GM20000 (cell line): ENCODE measurements around the gene HIBCH.
"Not testable (repeated sequence)": the region's sequence is repeated elsewhere in the genome, so short reads cannot be mapped to it uniquely, and the experiment has no call there.

ENCODE experiments used
- DNase-seq: peaks from one replicate; pipeline ENCODE4 v3.0.0; 2012; ENCODE audit warnings: low spot score
- TF ChIP-seq, protein P1 (sequence below): IDR thresholded peaks from 2 replicates; pipeline ENCODE4 v1.5.1; 2012; ENCODE audit warnings: mild to moderate bottlenecking, control low read depth; ENCODE audit errors: extremely low read depth, missing control alignments

The HIBCH gene

DNA sequence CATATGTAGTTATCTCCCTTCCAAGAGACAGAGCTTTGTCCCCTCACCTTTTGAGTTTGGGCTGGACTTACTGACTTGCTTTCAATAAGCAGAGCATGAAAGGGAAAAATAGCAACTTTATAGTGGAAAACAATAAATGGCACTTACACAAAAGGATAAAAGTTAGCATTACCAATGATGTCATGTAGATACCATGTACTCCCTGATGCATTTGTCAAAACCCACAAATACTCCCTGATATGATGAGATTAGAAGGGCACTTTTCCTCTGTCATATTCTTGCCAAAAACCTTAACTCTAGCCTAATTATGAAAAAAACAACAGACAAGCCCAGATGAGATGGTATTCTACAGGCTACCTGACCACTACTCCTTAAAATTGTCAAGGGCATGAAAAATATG, 16.0 kb downstream of the HIBCH start:
- no peak for DNase-seq
- TF ChIP-seq, protein P1, sequence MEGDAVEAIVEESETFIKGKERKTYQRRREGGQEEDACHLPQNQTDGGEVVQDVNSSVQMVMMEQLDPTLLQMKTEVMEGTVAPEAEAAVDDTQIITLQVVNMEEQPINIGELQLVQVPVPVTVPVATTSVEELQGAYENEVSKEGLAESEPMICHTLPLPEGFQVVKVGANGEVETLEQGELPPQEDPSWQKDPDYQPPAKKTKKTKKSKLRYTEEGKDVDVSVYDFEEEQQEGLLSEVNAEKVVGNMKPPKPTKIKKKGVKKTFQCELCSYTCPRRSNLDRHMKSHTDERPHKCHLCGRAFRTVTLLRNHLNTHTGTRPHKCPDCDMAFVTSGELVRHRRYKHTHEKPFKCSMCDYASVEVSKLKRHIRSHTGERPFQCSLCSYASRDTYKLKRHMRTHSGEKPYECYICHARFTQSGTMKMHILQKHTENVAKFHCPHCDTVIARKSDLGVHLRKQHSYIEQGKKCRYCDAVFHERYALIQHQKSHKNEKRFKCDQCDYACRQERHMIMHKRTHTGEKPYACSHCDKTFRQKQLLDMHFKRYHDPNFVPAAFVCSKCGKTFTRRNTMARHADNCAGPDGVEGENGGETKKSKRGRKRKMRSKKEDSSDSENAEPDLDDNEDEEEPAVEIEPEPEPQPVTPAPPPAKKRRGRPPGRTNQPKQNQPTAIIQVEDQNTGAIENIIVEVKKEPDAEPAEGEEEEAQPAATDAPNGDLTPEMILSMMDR = no peak

- TF ChIP-seq, protein P1 = no peak
- no peak for DNase-seq
Observed at GRCh38 chr2:190302052-190302451, 17.6 kb downstream of the HIBCH start.

DNA sequence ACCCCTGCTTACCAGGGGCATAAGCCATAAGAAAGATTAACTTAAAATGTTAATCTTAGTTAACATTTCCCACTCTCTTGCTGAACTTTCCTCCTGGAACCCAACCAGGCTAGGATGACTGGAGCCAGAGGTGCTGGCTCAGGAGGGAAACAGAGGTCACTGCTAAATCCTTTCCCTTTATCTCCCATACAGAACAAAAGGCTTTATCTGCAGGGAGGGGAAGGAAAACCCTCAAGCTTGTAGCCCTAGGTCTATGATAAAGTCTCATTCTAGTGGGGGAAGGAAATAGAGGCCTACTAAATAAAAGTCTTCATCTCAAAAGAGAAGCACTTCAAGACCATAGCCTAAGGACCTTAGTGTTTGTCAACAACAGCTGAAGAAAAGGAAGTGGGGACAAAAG, 18.6 kb downstream of the HIBCH start:
- DNase-seq = no peak
- TF ChIP-seq, protein P1 = no peak

DNA sequence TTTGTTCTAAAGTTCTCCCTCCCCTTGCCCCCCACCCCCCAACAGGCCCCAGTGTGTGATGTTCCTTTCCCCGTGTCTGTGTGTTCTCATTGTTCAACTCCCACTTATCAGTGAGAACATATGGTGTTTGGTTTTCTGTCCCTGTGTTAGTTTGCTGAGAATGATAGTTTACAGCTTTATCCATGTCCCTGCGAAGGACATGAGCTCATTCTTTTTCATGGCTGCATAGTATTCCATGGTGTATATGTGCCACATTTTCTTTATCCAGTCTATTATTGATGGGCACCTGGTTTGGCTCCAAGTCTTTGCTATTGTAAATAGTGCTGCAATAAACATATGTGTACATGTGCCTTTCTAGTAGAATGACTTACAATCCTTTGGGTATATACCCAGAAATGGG, 21.7 kb downstream of the HIBCH start:
- not testable (repeated sequence) for DNase-seq

GRCh38 chr2:190283783-190284182, 35.8 kb downstream of the HIBCH start:
- TF ChIP-seq, protein P1 = no peak
- no peak for DNase-seq

DNA sequence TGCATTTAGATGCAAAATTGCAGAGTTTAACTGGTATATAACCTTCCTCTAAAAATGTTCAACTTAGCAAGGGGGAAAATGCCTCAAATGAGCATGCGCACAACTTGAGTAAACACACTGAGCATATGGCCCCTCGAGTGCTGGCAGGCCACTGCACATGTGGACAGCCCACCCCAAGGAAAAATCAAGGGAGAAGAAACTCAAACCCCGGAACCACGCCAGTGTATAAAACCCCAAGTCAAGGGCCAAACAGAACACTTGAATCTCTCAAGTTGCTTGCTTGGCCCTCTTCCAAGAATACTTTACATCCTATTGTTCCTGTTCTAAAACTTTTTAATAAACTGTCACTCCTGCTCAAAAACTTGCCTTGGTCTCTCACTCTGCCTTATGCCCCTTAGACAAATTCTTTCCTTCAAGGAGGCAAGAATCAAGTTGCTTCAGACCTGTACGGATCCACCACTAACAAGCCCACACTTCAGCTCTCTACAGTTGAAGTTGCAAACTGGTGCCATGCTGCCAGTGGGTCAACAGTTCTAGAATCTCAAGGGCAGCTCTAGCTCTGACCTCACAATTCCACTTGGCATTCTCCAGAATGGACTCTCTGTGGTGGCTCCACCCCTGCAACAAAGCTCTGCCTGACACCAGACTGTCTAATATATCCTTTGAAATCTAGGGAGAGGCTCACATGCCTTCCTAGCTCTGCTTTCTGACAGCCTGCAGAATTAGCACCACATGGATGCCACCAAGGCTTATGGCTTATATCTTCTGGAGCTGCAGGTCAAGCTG, 38.9 kb downstream of the HIBCH start:
- TF ChIP-seq, protein P1 = no peak
- no peak for DNase-seq

DNA sequence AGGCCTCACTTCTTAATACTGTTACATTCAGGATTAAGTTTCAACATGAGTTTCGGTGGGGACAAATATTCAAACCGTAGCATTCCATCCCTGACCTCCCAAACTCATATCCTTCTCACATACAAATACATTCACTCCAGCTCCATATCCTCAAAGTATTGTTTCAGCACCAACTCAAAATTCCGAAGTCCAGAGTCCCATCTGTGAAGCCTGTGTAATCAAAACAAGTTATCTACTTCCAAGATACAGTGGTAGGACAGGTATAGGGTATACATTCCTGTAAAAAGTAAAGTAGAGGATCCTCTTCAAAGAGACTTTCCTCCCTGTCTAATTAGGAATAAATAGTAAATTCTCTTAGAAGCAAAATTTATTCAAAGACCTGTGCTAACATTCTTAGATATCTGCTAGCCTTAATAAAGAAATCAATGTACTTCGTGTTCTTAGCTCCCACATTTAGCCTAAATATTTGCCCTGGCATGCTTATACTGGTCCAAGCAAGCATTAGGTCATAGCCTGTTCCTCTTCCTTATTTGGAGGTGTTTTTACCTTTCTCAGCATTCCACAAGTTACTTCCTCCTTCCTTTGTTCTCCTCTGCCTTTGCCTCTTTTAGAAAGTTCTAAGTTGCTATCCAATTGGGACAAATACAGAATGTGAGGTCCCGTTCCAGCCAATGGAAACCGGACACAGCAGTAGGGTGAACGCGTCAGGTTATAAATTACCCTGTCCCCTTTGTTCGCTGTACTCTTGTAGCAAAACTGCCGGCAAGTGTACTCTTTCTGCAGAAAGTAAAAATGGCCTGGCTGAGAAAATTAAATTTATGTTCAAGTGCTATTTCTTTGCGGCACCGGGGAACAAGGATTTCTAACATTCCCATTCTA, 40.1 kb downstream of the HIBCH start:
- not testable (repeated sequence) for DNase-seq

DNA sequence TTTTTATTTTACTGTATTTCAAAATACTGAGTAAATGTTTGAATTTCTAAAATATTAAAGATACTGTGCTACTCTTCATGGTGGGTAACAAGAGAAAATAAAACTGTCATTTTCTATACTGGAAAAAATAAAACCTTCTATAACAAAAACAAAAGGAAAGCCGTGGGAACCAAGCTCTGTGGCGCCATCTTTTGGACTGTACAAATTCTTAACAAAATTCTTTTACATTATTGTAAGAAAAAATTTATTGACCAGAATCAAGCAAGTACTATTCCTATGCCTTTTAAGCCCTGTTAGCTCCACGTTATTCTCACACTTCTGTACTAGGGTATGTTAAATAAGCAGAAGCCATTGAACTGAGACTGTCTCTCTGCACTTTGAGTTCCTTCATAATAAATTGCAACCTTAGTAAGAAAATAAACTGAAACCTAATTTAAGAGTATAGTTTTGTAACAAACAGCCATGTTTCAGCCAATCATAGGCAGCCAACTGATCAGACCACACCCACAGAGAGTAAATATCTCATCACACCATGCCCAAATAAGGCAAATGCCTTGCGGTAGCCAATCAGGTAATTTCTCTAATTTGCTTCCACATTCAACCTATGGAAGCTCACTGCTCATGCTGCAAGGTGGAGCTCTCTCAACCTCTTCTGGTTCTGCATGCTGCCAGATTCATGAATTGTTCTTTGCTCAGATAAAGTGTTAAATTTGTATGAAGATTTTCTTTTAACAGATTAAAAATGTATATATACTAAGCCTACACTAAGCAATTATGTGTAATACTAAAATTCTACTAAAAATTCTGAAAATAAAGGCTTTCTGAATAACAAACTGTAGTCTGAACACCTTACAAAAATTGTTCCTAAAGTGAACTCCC, 42.2 kb downstream of the HIBCH start:
- TF ChIP-seq, protein P1 = no peak
- peak; percentile 5 for DNase-seq
